B cell (primary cell): ENCODE data around the gene BCL2. TPM values are rescaled to one million over a fixed set of nuclear protein-coding genes. Genes with fewer than 3 reads are reported as not detected.
"Not testable (repeated sequence)": the region's sequence is repeated elsewhere in the genome, so short reads cannot be mapped to it uniquely, and the experiment has no call there.

Experiments
- ATAC-seq: fragments of 200-7000 bp; cut with Tn5 transposase; one replicate; pipeline ENCODE4 v1.10.0; 2021; ENCODE audit warnings: low read depth, mild to moderate bottlenecking, moderate number of reproducible peaks, moderate library complexity
- CTCF ChIA-PET: fragments of 350-600 bp; sonication (Branson Sonifier 250); formaldehyde crosslinking; loops from one replicate; lab custom pipeline; 2021; ENCODE audit warnings: antibody characterized with exemption, inconsistent platforms; lab: Charles Lee
- POLR2A ChIA-PET: fragments of 350-600 bp; sonication (Branson Sonifier 250); formaldehyde crosslinking; loops from one replicate; lab custom pipeline; 2021; ENCODE audit warnings: antibody characterized with exemption; lab: Charles Lee
- DNase-seq: peaks from one replicate; pipeline ENCODE4 v3.0.0; 2013
- H2AFZ ChIP-seq: 2 replicates; pipeline ENCODE4 v1.6.1; 2012; ENCODE audit warnings: mild to moderate bottlenecking, low read depth, low read length; ENCODE audit not compliant: insufficient read depth, poor library complexity, severe bottlenecking
- H3K27ac ChIP-seq, 2 donors: 1 replicate in 1 of 2; 2 replicates in 1 of 2; pipeline ENCODE4 v1.5.1; 2012 to 2013; ENCODE audit warnings: low read length in 2 of 2, mild to moderate bottlenecking in 2 of 2, moderate library complexity in 1 of 2
- H3K27me3 ChIP-seq, 4 experiments: fragments of 200-600 bp in 1 of 4; sonication (generic) in 1 of 4; replicated peaks in 1 of 4; 1 replicate in 2 of 4; 2 replicates in 2 of 4; pipeline versions ENCODE4 v1.6.1 to v1.7.0; 2013 to 2016; ENCODE audit warnings: low read length in 3 of 4, mild to moderate bottlenecking in 2 of 4, mixed read lengths in 1 of 4, moderate library complexity in 1 of 4; ENCODE audit not compliant: insufficient read depth in 4 of 4, control insufficient read depth in 3 of 4; ENCODE audit errors: control extremely low read depth in 1 of 4
- H3K36me3 ChIP-seq, 2 experiments: replicated peaks in 1 of 2; 1 replicate in 1 of 2; 2 replicates in 1 of 2; pipeline versions ENCODE4 v1.6.1 to v1.7.1; 2013; ENCODE audit warnings: low read length in 1 of 2; ENCODE audit not compliant: insufficient read depth in 2 of 2, control insufficient read depth in 1 of 2; ENCODE audit errors: control extremely low read depth in 1 of 2, extremely low read depth in 1 of 2
- H3K4me1 ChIP-seq, 2 donors: fragments of 200-600 bp in 1 of 2; sonication (generic) in 1 of 2; 1 replicate in 1 of 2; 2 replicates in 1 of 2; pipeline versions ENCODE4 v1.5.1 to v1.6.1; 2013 to 2017; ENCODE audit warnings: low read length in 2 of 2; ENCODE audit not compliant: control insufficient read depth in 2 of 2, insufficient read depth in 2 of 2
- H3K4me2 ChIP-seq: replicated peaks from 2 replicates; pipeline ENCODE3; 2012; ENCODE audit warnings: mild to moderate bottlenecking, low read depth, low read length; ENCODE audit not compliant: poor library complexity, severe bottlenecking
- H3K4me3 ChIP-seq, 5 experiments: fragments of 200-600 bp in 1 of 5; sonication (generic) in 1 of 5; 1 replicate in 3 of 5; 2 replicates in 2 of 5; pipeline versions ENCODE4 v1.5.1 to v1.7.0; 2011 to 2016; ENCODE audit warnings: low read length in 4 of 5, mild to moderate bottlenecking in 4 of 5, low read depth in 2 of 5, control low read depth in 1 of 5, moderate library complexity in 1 of 5; ENCODE audit not compliant: insufficient read depth in 1 of 5; ENCODE audit errors: control extremely low read depth in 1 of 5, extremely low read depth in 1 of 5
- H3K79me2 ChIP-seq: fragments of 200-600 bp; sonication (generic); one replicate; pipeline ENCODE4 v1.6.0; 2016; ENCODE audit warnings: low read length; ENCODE audit not compliant: control insufficient read depth, insufficient read depth
- H3K9ac ChIP-seq: fragments of 200-600 bp; sonication (generic); 2 replicates; pipeline ENCODE4 v1.6.1; 2017; ENCODE audit warnings: mild to moderate bottlenecking, low read length, moderate library complexity
- H3K9me3 ChIP-seq, 3 donors: one replicate each; pipeline versions ENCODE4 v1.6.1 to v1.7.1; 2013; ENCODE audit warnings: low read length in 2 of 3; ENCODE audit not compliant: control insufficient read depth in 2 of 3, insufficient read depth in 1 of 3; ENCODE audit errors: control extremely low read depth in 1 of 3
- H4K20me1 ChIP-seq: 2 replicates; pipeline ENCODE4 v1.6.0; 2012; ENCODE audit warnings: mild to moderate bottlenecking, low read length; ENCODE audit not compliant: insufficient read depth, control insufficient read depth, poor library complexity, severe bottlenecking
- H3K27ac Mint-ChIP-seq: one replicate; pipeline ENCODE4 v1.8.0; 2021; ENCODE audit warnings: mixed read lengths
- H3K27me3 Mint-ChIP-seq: one replicate; pipeline ENCODE4 v1.8.0; 2021; ENCODE audit warnings: mixed read lengths
- H3K4me1 Mint-ChIP-seq: one replicate; pipeline ENCODE4 v1.8.0; 2021; ENCODE audit warnings: mixed read lengths
- H3K4me3 Mint-ChIP-seq: one replicate; pipeline ENCODE4 v1.8.0; 2021; ENCODE audit warnings: mixed read lengths
- H3K9me3 Mint-ChIP-seq: one replicate; pipeline ENCODE4 v1.8.0; 2022; ENCODE audit warnings: mixed read lengths; ENCODE audit not compliant: insufficient read depth
- CTCF ChIP-seq: fragments of 200-600 bp; IDR thresholded peaks from one replicate; pipeline ENCODE4 v1.8.0; 2022; ENCODE audit warnings: antibody characterized with exemption, mild to moderate bottlenecking
- EZH2 ChIP-seq: IDR thresholded peaks from 2 replicates; pipeline ENCODE4 v1.6.1; 2012; ENCODE audit warnings: borderline replicate concordance, low read depth, mild to moderate bottlenecking, moderate library complexity, low read length; ENCODE audit not compliant: insufficient read depth, poor library complexity, severe bottlenecking
- WGBS: methylation state at CpG from one replicate; pipeline ENCODE4 v1.1.5; 2013; ENCODE audit warnings: missing lambda C conversion rate; ENCODE audit not compliant: insufficient coverage; 5-methylcytosine and 5-hydroxymethylcytosine counted together
- intact Hi-C: fragments of 100-400 bp; cut with micrococcal nuclease; formaldehyde crosslinking; loops from one replicate; pipeline ENCODE4 v1.10.0; 2022
- polyA plus RNA-seq: library from polyadenylated mRNA; depleted of rRNA; stranded (reverse); fragments of >200 nt; gene quantifications from 2 replicates; pipeline ENCODE4 v1.2.3, GENCODE V29; 2012
- total RNA-seq, 2 donors: library from RNA; stranded (reverse); fragments of 120-200 nt in 1 of 2; gene quantifications; 1 replicate in 1 of 2; 2 replicates in 1 of 2; pipeline versions ENCODE4 v1.2.3 to v1.2.4, GENCODE V29; 2013 to 2022

Gene BCL2
- total and polyA plus RNA-seq, 2 donors (not counting 1 experiment from before 2014, with no cell fraction given), result 27.6 to 144 TPM

DNA sequence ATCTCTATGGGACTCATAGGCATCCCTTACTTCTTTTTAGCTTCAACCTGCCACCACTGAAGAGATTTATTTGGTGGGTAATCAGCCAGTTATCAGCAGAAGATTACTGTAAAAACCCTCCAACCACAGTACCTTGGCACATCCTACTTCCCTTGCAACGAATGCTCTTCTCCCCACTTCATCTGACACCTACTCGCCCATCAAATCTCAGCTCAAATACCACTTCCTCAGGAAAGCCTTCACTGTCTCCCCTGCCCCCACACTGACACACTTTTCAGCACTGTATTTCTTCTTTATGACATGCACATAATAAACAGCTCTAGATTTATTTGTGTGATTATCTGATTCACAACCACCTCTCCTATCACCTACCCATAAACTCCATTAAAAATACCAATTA is 44.4 kb upstream of the BCL2 start:
- intact Hi-C loops, result no loop called here

GRCh38 chr18:63363420-63363819 is 43.9 kb upstream of the BCL2 start:
- H3K27ac Mint-ChIP-seq, H3K9me3 Mint-ChIP-seq: not testable (repeated sequence)

More for the DNA sequence above, 44.4 kb upstream of the BCL2 start:
- Histone ChIP-seq H3K9ac (no peak overlapping the region), H3K4me1 (peaks cover 11 to 13% of the 10 kb centered on the region in 2 donors), H4K20me1 (no peaks in the 10 kb centered on the region), H2AFZ (no peak overlapping the region), H3K4me3 (no peak overlapping the region), H3K27ac (no peak overlapping the region), H3K27me3 (no peaks in the 10 kb centered on the region), H3K79me2 (peaks cover 3% of the 10 kb centered on the region), H3K9me3 (no peaks in the 10 kb centered on the region), H3K36me3 (peaks cover 0 to 4% of the 10 kb centered on the region in 2 experiments), H3K4me2 (no peak overlapping the region)
- ATAC-seq (no peak), DNase-seq (no peak)
- ChIA-PET CTCF (interaction anchor here (0.7 kb wide), 1 partner anchor 17 kb away, joined by 3 read pairs; no protein-coding TSS in a partner anchor), POLR2A (interaction anchor here (0.8 kb wide), 1 partner anchor 58 kb away, joined by 3 read pairs; the partner anchor contains the start of gene VPS4B)
- Mint-ChIP-seq H3K27ac (no peak overlapping the region), H3K9me3 (peaks cover 2% of the 10 kb centered on the region), H3K27me3 (no peaks in the 10 kb centered on the region), H3K4me3 (no peak overlapping the region), H3K4me1 (peaks cover 25% of the 10 kb centered on the region)
- WGBS, result 0% methylated on average over 2 of the region's 2 CpGs
- TF ChIP-seq CTCF (no peak), EZH2 (no peak)

More at GRCh38 chr18:63363420-63363819, 43.9 kb upstream of the BCL2 start:
- CTCF ChIA-PET, intact Hi-C loops, H3K4me2 ChIP-seq, POLR2A ChIA-PET, H3K9ac ChIP-seq, H3K27me3 ChIP-seq, H3K36me3 ChIP-seq, H3K4me3 ChIP-seq, H4K20me1 ChIP-seq, H3K79me2 ChIP-seq, H2AFZ ChIP-seq, DNase-seq, H3K27me3 Mint-ChIP-seq, ATAC-seq, H3K27ac ChIP-seq, H3K9me3 ChIP-seq, H3K4me3 Mint-ChIP-seq: not testable (repeated sequence)
- peaks cover 24% of the 10 kb centered on the region for H3K4me1 Mint-ChIP-seq
- H3K4me1 ChIP-seq, result peaks cover 11% of the 10 kb centered on the region in 2 donors
- WGBS, result no CpG with 5 or more reads among the region's 2 CpGs
